Neural crest cell (in vitro differentiated cells): Measurements from ENCODE around the gene ARL6IP5. TPM values are rescaled to one million over a fixed set of nuclear protein-coding genes. Genes with fewer than 3 reads are reported as not detected.

Source experiments
- DNase-seq: peaks from one replicate; pipeline ENCODE4 v3.0.0; 2021; ENCODE audit warnings: low read depth, mixed read lengths, low spot score
- H3K27ac Mint-ChIP-seq: one replicate; pipeline ENCODE4 v1.8.0; 2021; ENCODE audit warnings: mild to moderate bottlenecking, mixed read lengths; ENCODE audit not compliant: unreplicated experiment
- H3K27me3 Mint-ChIP-seq: 2 replicates; pipeline ENCODE4 v1.8.0; 2021; ENCODE audit warnings: low read depth, mild to moderate bottlenecking, mixed read lengths
- H3K36me3 Mint-ChIP-seq: 2 replicates; pipeline ENCODE4 v1.8.0; 2021; ENCODE audit warnings: low read depth, mild to moderate bottlenecking, mixed read lengths
- H3K4me1 Mint-ChIP-seq: 2 replicates; pipeline ENCODE4 v1.8.0; 2021; ENCODE audit warnings: mixed read lengths
- H3K4me3 Mint-ChIP-seq: one replicate; pipeline ENCODE4 v1.8.0; 2021; ENCODE audit warnings: mild to moderate bottlenecking, mixed read lengths
- H3K9me3 Mint-ChIP-seq: 2 replicates; pipeline ENCODE4 v1.8.0; 2021; ENCODE audit warnings: mixed read lengths
- total RNA-seq: library from RNA; stranded (reverse); gene quantifications from 2 replicates; pipeline ENCODE4 v1.2.1, GENCODE V29; 2021
- TF ChIP-seq, protein P1 (sequence below): fragments of 200-600 bp; sonication (generic); conservative IDR thresholded peaks from 2 replicates; pipeline ENCODE4 v1.5.0; 2021; ENCODE audit warnings: antibody characterized with exemption, mild to moderate bottlenecking

The ARL6IP5 gene
- total RNA-seq, 1 donor from 2014 or later, result 59.9 TPM

DNA sequence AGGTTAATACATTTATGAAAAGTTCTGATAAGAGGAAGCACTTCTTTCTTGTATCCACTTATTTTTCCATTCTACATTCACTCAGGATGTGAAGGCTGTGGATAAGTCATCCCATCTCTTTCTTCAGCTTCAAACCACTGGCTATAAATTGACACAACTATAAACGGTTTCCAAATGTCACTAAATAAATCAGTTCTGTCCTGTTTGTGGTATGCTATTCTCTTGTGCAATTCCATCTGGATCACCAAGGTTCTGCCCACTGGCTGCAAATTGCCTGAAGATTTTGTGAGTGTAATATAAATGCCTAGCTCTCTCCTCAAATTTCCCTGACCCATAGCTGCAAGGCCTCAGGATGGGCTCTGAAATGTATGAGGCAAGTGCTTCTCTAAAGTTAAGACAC, 44.8 kb downstream of the ARL6IP5 start:
- no peaks in the 10 kb centered on the region for H3K36me3 Mint-ChIP-seq
- no peak overlapping the region for H3K27ac Mint-ChIP-seq
- H3K27me3 Mint-ChIP-seq, result no peaks in the 10 kb centered on the region
- H3K4me1 Mint-ChIP-seq, result peaks cover 18% of the 10 kb centered on the region
- no peak for DNase-seq
- TF ChIP-seq, protein P1, sequence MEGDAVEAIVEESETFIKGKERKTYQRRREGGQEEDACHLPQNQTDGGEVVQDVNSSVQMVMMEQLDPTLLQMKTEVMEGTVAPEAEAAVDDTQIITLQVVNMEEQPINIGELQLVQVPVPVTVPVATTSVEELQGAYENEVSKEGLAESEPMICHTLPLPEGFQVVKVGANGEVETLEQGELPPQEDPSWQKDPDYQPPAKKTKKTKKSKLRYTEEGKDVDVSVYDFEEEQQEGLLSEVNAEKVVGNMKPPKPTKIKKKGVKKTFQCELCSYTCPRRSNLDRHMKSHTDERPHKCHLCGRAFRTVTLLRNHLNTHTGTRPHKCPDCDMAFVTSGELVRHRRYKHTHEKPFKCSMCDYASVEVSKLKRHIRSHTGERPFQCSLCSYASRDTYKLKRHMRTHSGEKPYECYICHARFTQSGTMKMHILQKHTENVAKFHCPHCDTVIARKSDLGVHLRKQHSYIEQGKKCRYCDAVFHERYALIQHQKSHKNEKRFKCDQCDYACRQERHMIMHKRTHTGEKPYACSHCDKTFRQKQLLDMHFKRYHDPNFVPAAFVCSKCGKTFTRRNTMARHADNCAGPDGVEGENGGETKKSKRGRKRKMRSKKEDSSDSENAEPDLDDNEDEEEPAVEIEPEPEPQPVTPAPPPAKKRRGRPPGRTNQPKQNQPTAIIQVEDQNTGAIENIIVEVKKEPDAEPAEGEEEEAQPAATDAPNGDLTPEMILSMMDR, result no peak
- H3K4me3 Mint-ChIP-seq, result no peak overlapping the region
- peaks cover 4% of the 10 kb centered on the region for H3K9me3 Mint-ChIP-seq

DNA sequence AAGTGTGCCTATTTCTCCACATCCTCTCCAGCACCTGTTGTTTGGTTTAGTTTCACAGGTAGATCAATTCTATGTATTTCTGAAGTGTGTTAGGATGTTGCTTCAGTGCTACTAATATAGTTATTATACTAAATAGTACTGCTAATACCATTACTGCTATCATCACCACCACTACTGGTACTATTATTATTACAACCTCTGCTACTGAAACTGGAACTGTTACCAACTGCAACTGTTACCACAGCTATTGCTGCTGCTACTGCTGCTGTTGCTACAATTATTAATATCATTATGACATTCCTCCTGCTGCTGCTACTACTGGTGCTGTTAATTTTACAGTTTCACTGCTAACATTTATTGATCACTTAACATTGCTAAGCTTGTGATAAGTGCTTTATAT, 46.0 kb downstream of the ARL6IP5 start:
- Mint-ChIP-seq H3K4me3 (no peak overlapping the region), H3K9me3 (peaks cover 4% of the 10 kb centered on the region), H3K36me3 (no peaks in the 10 kb centered on the region), H3K4me1 (peaks cover 18% of the 10 kb centered on the region), H3K27ac (no peak overlapping the region), H3K27me3 (no peaks in the 10 kb centered on the region)
- no peak for DNase-seq
- TF ChIP-seq, protein P1, result no peak

DNA sequence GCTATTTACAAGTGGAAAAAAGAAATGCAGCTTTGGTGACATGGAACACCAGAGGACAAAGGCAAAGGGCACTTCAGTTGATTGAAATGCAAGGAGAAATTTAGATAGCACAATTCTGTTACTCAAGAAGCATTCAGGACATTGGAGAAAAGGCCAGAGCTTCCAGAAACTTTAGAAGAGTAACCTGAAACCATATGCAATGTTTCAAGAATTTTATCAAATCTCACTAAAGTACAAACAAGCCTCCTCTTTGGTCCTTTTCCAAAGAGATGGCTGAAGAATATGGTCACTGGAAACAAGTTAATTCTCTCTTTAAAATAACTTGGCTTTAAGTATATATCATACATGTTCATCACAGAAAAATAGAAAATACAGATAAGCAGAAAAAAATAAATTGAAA, 52.3 kb downstream of the ARL6IP5 start:
- Mint-ChIP-seq H3K27me3 (no peaks in the 10 kb centered on the region), H3K27ac (no peak overlapping the region), H3K36me3 (no peaks in the 10 kb centered on the region), H3K4me3 (no peak overlapping the region), H3K9me3 (peaks cover 4% of the 10 kb centered on the region), H3K4me1 (no peaks in the 10 kb centered on the region)
- TF ChIP-seq, protein P1, result no peak
- DNase-seq, result no peak

DNA sequence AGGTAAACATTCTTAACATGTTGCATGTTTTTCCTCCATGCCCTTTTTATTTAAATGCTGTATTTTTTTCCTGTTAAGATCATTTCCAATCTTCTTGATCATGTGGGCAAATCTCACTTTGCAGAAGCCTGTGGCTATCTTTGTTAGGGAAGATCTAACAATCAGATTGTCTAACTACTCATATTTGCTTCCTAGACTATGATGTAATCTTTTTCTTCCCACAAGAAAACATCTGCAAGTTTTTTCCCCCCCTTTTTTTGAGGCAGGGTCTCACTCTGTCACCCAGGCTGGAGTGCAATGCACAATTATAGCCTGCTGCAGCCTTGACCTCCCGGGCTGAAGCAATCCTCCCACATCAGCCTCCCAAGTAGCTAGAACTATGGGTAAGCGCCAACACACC, 52.7 kb downstream of the ARL6IP5 start:
- TF ChIP-seq, protein P1, result no peak
- H3K4me3 Mint-ChIP-seq, result no peak overlapping the region
- H3K9me3 Mint-ChIP-seq, result peaks cover 4% of the 10 kb centered on the region
- no peak for DNase-seq
- H3K36me3 Mint-ChIP-seq, result no peaks in the 10 kb centered on the region
- no peaks in the 10 kb centered on the region for H3K4me1 Mint-ChIP-seq
- H3K27ac Mint-ChIP-seq, result no peak overlapping the region
- H3K27me3 Mint-ChIP-seq, result no peaks in the 10 kb centered on the region

DNA sequence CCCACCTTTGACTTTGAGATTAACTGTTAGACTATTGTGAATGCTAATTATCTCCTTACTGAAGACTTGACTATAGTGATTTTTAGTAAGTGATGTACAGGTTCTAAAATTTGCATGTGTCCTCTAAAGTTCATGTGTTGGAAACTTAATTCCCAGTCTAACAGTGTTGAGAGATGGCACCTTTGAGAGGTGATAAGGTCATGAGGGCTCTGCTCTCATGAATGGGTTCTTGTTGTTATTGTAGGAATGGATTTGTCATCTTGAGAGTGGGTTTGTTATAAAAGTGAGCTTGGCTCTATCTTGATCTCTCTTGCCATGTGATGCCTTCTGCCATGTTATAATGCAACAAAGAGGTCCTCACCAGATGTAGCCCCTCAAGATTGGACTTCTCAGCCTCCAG, 56.6 kb downstream of the ARL6IP5 start:
- Mint-ChIP-seq H3K27me3 (no peaks in the 10 kb centered on the region), H3K9me3 (no peaks in the 10 kb centered on the region), H3K4me3 (no peak overlapping the region), H3K4me1 (peaks cover 15% of the 10 kb centered on the region), H3K27ac (no peak overlapping the region), H3K36me3 (no peaks in the 10 kb centered on the region)
- DNase-seq, result no peak
- TF ChIP-seq, protein P1, result no peak

DNA sequence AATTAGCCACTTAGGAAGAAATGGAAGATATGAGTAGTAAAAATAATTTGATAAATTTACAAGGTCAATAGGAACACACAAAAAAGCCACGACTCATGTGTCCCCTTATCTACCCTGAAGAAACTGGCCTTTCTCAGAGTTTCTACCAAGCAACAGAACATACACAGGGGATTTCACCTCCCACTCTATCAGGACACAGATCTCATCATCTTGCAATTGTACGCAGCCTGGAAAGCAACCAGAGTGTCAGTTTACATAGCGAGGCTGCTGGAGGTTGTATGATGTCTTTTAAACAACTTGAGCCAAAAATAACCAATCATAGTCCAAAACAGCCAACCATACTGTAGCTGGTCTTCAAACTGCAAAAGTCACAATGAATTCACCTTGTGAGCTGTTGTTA, 57.4 kb downstream of the ARL6IP5 start:
- Mint-ChIP-seq H3K9me3 (no peaks in the 10 kb centered on the region), H3K4me3 (no peak overlapping the region), H3K36me3 (no peaks in the 10 kb centered on the region), H3K27ac (no peak overlapping the region), H3K4me1 (peaks cover 15% of the 10 kb centered on the region), H3K27me3 (no peaks in the 10 kb centered on the region)
- no peak for DNase-seq
- TF ChIP-seq, protein P1, result no peak
